Gastroesophageal sphincter (tissue), 4 donors: ENCODE data around the gene CPVL. TPM values are rescaled to one million over a fixed set of nuclear protein-coding genes. Genes with fewer than 3 reads are reported as not detected.

ENCODE experiments used
- ATAC-seq: fragments of 150-250 bp; one replicate; pipeline ENCODE4 v1.9.1; 2016; ENCODE audit warnings: mild to moderate bottlenecking, moderate library complexity
- H3K27ac ChIP-seq, 4 donors: fragments of 200-600 bp; sonication (generic) in 3 of 4; 1 replicate in 3 of 4; 2 replicates in 1 of 4; pipeline ENCODE4 v1.5.1; 2016 to 2019
- H3K27me3 ChIP-seq: fragments of 200-600 bp; sonication (generic); one replicate; pipeline ENCODE4 v1.5.1; 2019
- H3K36me3 ChIP-seq, 2 donors: fragments of 200-600 bp; sonication (generic); one replicate each; pipeline ENCODE4 v1.5.1; 2019; ENCODE audit warnings: control low read depth in 1 of 2
- H3K4me1 ChIP-seq, 3 donors: fragments of 200-600 bp; sonication (generic); 1 replicate in 2 of 3; 2 replicates in 1 of 3; pipeline ENCODE4 v1.5.1; 2016 to 2019; ENCODE audit warnings: control low read depth in 2 of 3
- H3K4me3 ChIP-seq, 2 donors: fragments of 200-600 bp; sonication (generic); one replicate each; pipeline ENCODE4 v1.5.1; 2019; ENCODE audit warnings: mild to moderate bottlenecking in 1 of 2, moderate library complexity in 1 of 2
- H3K9me3 ChIP-seq, 3 donors: fragments of 200-600 bp; sonication (generic); one replicate each; pipeline ENCODE4 v1.5.1; 2017 to 2019; ENCODE audit warnings: control low read depth in 2 of 3
- CTCF ChIP-seq, 4 experiments: fragments of 200-600 bp in 2 of 4; fragments of 450-650 bp in 2 of 4; sonication (generic) in 1 of 4; IDR thresholded peaks; one replicate each; pipeline ENCODE4 v1.5.1; 2017 to 2019; ENCODE audit warnings: antibody characterized with exemption in 4 of 4, mild to moderate bottlenecking in 2 of 4, moderate library complexity in 2 of 4
- EP300 ChIP-seq: sonication (generic); formaldehyde crosslinking; IDR thresholded peaks from one replicate; pipeline ENCODE4 v1.6.1; 2017; ENCODE audit warnings: antibody characterized with exemption, mild to moderate bottlenecking
- POLR2A ChIP-seq, 2 donors: fragments of 450-650 bp; IDR thresholded peaks; one replicate each; pipeline ENCODE4 v1.6.1; 2017; ENCODE audit warnings: antibody characterized with exemption in 2 of 2, mild to moderate bottlenecking in 2 of 2, moderate library complexity in 1 of 2
- POLR2AphosphoS5 ChIP-seq: sonication (generic); formaldehyde crosslinking; IDR thresholded peaks from one replicate; pipeline ENCODE4 v1.6.1; 2017; ENCODE audit warnings: antibody characterized with exemption
- WGBS, 2 donors: methylation state at CpG; one replicate each; pipeline ENCODE4 v1.1.5; 2018; ENCODE audit warnings: low coverage in 1 of 2; 5-methylcytosine and 5-hydroxymethylcytosine counted together
- total RNA-seq, 4 donors: library from RNA; depleted of rRNA; stranded (reverse); fragments of >200 nt; gene quantifications; one replicate each; pipeline ENCODE4 v1.1.0, GENCODE V29; 2016

The CPVL gene
- total RNA-seq, 4 donors from 2014 or later = 4.8 to 24.6 (median 15.1) TPM

- Histone ChIP-seq H3K36me3 (no peaks in the 10 kb centered on the region), H3K27me3 (no peaks in the 10 kb centered on the region), H3K27ac (no peak overlapping the region), H3K4me3 (no peak overlapping the region), H3K4me1 (peaks cover 0 to 9% (median 0%) of the 10 kb centered on the region in 3 donors), H3K9me3 (no peaks in the 10 kb centered on the region)
- peak; percentile 46 for ATAC-seq
- WGBS, 2 donors = 50 to 100% methylated on average over 1 to 2 of the region's 4 CpGs
- TF ChIP-seq CTCF (IDR thresholded peaks at IDR 0.05) = peak; percentile 58 to 82 (median 76)
- TF ChIP-seq EP300 = no peak
- TF ChIP-seq POLR2AphosphoS5 = no peak
- TF ChIP-seq POLR2A (IDR thresholded peaks at IDR 0.05) = no peak
Observed at GRCh38 chr7:29105752-29106668, 40.3 kb downstream of the CPVL start.

- TF ChIP-seq EP300 (no peak), CTCF (IDR thresholded peaks at IDR 0.05) (no peak), POLR2A (IDR thresholded peaks at IDR 0.05) (no peak), POLR2AphosphoS5 (no peak)
- Histone ChIP-seq H3K27ac (no peak overlapping the region), H3K4me3 (no peak overlapping the region), H3K36me3 (no peaks in the 10 kb centered on the region), H3K27me3 (no peaks in the 10 kb centered on the region), H3K9me3 (no peaks in the 10 kb centered on the region), H3K4me1 (peaks cover 0 to 14% (median 1%) of the 10 kb centered on the region in 3 donors)
- no peak for ATAC-seq
- WGBS, 2 donors = 50 to 66% methylated on average over 1 to 4 of the region's 4 CpGs
Observed at GRCh38 chr7:29105191-29105590, 41.1 kb downstream of the CPVL start.

GRCh38 chr7:29102558-29103151, 43.7 kb downstream of the CPVL start:
- Histone ChIP-seq H3K36me3 (no peaks in the 10 kb centered on the region), H3K27me3 (no peaks in the 10 kb centered on the region), H3K4me3 (no peak overlapping the region), H3K9me3 (no peaks in the 10 kb centered on the region), H3K4me1 (peaks cover 0 to 23% (median 4%) of the 10 kb centered on the region in 3 donors), H3K27ac (no peak overlapping the region)
- WGBS, 2 donors = 8 to 12% methylated on average over 7 of the region's 7 CpGs
- TF ChIP-seq POLR2AphosphoS5 = peak; percentile 7
- TF ChIP-seq EP300 = no peak
- TF ChIP-seq POLR2A (IDR thresholded peaks at IDR 0.05) = no peak
- TF ChIP-seq CTCF (IDR thresholded peaks at IDR 0.05) = peak; percentile 25 to 74 (median 67)
- ATAC-seq = peak; percentile 72

GRCh38 chr7:29100924-29101323, 45.4 kb downstream of the CPVL start:
- Histone ChIP-seq H3K27ac (no peak overlapping the region), H3K9me3 (no peaks in the 10 kb centered on the region), H3K27me3 (no peaks in the 10 kb centered on the region), H3K36me3 (no peaks in the 10 kb centered on the region), H3K4me1 (peaks cover 0 to 24% (median 4%) of the 10 kb centered on the region in 3 donors), H3K4me3 (no peak overlapping the region)
- 79 to 89% methylated on average over 1 of the region's 1 CpG for WGBS, 2 donors
- TF ChIP-seq POLR2AphosphoS5 = no peak
- TF ChIP-seq POLR2A (IDR thresholded peaks at IDR 0.05) = no peak
- no peak for TF ChIP-seq EP300
- no peak for TF ChIP-seq CTCF (IDR thresholded peaks at IDR 0.05)
- ATAC-seq = no peak
